ENCODE data around the gene NEAT1.

DNA sequence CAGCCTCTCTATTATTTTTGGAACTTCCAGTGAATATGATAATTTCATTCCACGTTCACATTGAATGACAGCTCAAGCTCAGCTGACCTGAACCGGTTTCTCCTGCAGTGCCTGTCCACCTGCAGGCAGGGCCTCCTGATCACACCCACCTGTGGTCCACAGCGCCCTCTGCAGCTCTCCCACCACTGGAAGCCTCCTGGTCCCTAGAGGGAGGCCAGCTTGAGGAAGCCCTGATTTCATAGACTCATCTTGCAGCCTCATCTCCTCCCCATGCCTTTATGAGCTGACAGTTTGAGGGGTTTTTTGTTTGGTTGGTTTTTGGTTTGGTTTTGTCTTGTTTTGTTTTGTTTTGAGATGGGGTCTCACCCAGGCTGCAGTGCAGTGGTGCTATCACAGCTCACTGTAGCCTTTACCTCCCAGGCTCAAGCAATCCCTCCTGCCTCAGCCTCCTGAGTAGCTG, 46.3 kb downstream of the NEAT1 start:
- TF ChIP-seq, protein P1, sequence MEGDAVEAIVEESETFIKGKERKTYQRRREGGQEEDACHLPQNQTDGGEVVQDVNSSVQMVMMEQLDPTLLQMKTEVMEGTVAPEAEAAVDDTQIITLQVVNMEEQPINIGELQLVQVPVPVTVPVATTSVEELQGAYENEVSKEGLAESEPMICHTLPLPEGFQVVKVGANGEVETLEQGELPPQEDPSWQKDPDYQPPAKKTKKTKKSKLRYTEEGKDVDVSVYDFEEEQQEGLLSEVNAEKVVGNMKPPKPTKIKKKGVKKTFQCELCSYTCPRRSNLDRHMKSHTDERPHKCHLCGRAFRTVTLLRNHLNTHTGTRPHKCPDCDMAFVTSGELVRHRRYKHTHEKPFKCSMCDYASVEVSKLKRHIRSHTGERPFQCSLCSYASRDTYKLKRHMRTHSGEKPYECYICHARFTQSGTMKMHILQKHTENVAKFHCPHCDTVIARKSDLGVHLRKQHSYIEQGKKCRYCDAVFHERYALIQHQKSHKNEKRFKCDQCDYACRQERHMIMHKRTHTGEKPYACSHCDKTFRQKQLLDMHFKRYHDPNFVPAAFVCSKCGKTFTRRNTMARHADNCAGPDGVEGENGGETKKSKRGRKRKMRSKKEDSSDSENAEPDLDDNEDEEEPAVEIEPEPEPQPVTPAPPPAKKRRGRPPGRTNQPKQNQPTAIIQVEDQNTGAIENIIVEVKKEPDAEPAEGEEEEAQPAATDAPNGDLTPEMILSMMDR (IDR thresholded peaks at IDR 0.05): peak; percentile 65 to 93 (median 71)
- peak; percentile 38 to 69 (median 41) for TF ChIP-seq POLR2AphosphoS5 (IDR thresholded peaks at IDR 0.05)
- TF ChIP-seq POLR2A (IDR thresholded peaks at IDR 0.05): no peak
